Fibroblast of skin of left biceps (primary cell): ENCODE measurements around the gene PMEL.
"Not testable (repeated sequence)": the region's sequence is repeated elsewhere in the genome, so short reads cannot be mapped to it uniquely, and the experiment has no call there.

Source experiments
- DNase-seq, 2 experiments: peaks; one replicate each; pipeline ENCODE4 v3.0.0-alpha.2; 2013; ENCODE audit warnings: low read depth in 2 of 2

PMEL gene

DNA sequence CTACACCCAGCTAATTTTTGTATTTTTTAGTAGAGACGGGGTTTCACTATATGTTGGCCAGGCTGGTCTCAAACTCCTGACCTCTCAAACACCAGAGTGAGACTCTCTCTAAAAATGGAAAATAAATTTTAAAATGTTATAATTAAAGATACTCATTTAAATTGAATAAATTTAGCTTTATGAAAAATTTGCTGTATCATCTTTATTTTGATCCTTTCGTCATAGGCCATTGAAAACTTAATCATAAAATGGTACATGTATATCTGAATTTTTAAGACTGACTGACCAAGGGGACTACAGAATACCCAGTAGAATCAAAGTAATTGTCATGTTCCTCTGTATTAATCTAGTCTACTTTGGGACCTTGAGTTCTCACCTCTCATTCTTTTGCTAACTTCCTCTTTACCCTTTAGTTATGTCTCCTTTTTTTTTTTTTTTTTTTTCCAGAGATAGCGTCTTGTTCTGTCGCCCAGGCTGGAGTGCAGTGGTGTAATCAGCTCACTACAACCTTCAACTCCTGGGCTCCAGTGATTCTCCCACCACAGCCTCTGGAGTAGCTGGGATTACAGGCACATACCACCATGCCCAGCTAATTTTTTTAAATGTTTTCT, 17.5 kb upstream of the PMEL start:
- DNase-seq, result no peak

DNA sequence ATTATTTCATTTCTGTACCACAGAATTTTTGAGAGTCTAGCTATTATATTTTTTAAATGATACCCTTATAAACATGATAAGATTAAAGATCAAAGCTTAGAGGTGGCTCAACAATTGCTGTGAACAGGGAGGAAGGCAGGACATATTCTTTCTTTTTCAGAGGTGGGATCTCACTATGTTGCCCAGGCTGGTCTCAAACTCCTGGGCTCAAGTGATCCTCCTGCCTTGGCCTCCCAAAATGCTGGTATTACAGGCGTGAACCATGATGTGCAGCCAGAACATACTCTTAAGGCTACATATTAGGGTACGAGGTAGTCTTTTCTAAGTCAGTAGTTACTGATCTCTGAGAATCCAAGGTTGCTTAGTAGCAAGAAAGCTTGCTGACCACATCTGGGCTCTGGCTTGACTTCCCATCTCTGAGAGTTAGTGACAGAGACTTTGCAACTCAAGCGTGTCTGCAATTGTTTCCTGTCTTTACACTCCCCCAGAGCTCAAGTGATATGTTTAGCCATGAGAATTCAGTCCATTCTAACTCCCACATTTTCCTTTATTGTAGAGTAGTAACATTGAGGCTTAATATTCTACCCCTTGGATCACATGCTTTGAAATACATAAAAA, 16.6 kb upstream of the PMEL start:
- no peak for DNase-seq

DNA sequence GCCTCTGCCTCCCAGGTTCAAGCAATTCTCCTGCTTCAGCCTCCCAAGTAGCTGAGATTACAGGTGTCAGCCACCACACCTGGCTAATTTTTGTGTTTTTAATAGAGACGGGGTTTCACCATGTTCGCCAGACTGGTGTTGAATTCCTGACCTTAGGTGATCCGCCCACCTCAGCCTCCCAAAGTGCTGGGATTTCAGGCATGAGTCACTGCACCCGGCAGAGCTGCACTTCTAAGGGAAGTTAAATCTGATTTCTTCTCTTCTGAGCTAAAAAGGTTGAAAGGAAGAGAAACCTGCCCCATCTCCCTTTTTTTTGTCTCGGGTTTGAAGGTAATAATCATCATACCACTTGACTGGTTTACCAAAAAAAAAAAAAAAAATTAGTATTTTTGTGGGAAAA, 16.0 kb upstream of the PMEL start:
- not testable (repeated sequence) for DNase-seq

DNA sequence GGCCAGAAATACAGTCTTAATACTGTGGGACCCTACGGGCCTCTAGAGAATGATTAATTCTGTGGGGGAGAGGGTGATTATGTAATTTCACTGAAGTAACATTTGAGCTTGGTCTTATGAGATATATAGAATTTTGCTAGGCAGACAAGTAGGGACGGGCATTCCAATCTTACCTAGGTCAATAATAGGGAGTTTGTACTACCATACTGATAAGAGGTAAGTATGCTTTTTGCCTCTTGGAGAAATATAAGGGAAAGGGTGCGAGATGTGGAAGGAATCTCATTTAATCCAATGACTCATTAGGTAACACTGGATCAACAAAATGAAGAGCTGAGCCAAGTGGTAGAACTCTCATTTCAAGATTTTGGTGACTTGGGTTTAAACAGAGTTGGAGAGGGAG, 13.2 kb upstream of the PMEL start:
- DNase-seq, result no peak

DNA sequence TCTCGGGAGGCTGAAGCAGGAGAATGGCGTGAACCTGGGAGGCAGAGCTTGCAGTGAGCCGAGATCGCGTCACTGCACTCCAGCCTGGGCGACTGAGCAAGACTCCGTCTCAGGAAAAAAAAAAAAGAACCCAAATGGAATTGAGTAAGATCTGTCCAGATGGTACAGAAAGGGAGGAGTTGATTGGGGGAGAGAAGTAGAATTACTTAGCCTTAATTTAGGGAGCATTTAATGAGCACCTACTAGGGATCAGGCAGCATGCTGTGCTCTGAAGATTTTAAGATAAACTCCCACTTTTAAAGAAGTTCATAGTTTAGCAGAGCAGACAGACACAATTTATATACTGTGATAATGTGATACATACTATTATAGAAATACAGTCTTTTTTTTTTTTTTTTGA, 12.6 kb upstream of the PMEL start:
- DNase-seq, result no peak

DNA sequence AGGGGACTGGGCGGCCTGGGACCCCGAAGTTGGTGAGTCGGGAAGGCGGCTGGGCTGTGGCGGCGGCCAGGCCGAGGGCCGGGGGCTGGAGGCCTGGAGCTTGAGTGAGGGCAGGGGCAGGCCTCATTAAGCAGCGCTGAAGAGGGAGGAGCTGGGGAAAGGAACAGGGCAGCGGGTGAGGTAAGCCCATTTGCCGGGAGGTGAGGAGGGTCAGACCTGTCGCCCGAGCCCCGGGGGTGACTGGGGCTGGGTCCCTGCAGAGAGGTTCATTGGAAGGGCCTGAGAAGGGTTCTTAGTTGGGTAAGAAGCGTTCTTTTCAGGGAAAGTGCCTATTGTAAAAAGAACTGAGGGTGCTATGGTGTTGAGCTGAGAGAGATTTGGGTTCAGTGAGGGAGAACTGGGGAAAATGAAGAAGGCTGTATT, 8.5 kb upstream of the PMEL start:
- DNase-seq, result no peak

DNA sequence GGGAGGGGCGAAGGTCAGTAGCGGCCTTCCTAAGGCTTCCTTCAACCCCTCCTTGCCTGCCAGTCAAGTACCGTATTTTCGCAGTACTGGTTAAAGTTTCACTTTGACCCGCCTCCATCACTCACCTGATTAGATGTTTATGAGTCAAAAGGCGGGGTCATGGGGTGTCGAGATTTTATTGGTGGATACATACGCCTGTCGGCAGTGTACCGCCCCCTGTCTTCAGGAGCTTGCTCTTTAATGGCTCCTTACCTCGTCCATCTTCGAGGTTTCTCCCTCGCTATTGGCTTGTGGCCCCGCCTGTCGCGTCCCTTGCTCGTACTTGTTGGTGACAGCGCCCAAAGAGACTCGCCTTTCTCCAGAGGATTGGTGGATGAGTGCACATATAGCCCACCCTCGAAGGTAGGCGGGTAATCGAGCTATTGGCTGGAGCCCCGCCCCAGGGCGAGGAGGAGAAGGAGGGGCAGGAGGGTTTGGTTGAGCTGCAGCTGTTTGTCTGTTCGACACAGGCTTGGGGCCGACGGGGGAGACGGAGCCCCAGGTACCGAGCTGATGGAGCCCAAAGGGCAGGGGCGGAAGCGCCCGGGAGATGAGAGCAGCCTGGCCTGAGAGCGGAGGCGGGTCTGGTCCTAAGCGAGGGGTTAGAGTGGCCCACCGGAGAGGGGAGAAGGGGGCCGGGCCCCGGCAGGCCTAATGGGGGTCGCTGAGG, 7.9 kb upstream of the PMEL start, which contains the start of gene RAB5B:
Gene RAB5B, plus strand, starts transcription at position 480 of the 709 bp plus-strand sequence. CDS start 12,883 bp downstream, outside the sequence.
- peak; percentile 100 for DNase-seq

DNA sequence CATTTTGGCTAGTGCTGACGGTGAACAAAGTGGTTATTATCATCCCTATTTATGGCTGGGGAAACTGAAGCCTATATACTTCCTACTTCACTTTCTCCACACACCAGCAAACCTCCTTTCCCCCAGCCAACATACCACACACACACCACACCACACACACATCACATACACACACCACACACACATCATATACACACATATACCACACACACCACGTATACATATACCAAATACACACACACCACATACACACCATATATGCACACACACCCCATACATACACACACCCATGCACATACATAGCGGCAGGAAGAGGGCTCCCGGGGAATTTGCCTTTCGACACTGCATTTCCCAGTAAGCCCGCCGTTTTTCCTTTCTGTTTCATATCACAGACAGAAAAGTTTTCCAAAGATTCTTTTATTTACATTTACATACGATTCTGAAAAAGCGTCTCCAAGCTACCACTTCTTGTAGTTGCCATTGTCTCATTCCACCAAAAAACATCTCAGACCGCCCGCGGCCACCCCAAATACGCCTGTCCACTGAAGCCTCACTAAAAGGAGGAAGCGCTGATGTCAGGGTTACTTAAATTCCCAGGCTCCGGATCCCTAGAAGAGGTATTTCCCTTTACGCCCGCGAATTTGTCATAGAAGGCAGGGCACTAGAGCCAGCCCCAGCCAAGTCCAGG, 7.2 kb upstream of the PMEL start:
- DNase-seq, result peak in 1 of 2 experiments; percentile 10

DNA sequence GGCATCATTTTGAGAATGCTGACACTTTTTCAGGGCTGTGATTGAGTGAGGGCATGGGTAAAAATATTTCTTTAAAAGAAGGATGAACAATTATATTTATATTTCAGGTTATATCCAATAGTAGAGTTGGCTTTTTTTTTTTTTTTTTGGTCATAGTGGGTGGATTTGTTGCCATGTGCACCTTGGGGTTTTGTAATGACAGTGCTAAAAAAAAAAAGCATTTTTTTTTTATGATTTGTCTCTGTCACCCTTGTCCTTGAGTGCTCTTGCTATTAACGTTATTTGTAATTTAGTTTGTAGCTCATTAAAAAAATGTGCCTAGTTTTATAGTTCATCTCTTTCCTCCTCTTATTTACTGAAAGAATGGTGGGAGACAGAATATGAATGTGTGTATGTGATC, 6.6 kb upstream of the PMEL start:
- no peak for DNase-seq

DNA sequence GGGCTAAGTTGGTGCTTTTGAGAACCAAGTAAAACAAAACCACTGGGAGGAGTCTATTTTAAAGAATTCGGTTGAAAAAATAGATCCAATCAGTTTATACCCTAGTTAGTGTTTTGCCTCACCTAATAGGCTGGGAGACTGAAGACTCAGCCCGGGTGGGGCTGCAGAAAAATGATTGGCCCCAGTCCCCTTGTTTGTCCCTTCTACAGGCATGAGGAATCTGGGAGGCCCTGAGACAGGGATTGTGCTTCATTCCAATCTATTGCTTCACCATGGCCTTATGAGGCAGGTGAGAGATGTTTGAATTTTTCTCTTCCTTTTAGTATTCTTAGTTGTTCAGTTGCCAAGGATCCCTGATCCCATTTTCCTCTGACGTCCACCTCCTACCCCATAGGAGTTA, 6.2 kb upstream of the PMEL start:
- no peak for DNase-seq

DNA sequence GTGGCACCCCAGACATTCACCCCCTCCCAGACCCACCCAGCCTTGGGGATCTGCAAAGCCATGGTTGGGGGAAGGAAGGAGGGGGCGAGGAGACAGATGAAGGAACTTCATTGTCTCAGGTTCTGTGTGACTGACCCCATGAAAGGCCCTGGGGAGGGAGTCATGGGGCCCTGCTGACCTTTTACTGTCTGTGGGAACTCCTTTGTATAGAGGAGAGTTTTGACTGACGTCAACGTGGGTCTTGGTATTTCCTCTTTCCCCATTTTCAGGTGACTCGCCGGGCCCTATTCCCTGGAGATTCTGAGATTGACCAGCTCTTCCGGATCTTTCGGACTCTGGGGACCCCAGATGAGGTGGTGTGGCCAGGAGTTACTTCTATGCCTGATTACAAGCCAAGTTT, 4.9 kb upstream of the PMEL start:
- no peak for DNase-seq

DNA sequence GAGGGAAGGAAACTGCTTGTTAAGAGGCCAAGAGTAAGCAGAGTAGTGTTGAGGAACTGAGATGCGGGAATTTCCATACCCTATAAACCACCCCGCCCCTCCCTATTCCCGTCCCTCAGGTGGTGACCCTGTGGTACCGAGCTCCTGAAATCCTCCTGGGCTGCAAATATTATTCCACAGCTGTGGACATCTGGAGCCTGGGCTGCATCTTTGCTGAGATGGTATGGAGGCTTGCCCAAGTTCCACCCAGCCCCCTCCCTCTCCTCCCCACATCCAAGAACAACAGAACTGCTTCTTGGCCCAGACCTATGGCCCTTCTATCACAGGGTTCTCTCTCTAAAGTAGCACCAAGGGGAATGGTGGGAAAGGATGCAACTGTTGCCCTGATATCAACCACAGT, 3.5 kb upstream of the PMEL start:
- no peak for DNase-seq

DNA sequence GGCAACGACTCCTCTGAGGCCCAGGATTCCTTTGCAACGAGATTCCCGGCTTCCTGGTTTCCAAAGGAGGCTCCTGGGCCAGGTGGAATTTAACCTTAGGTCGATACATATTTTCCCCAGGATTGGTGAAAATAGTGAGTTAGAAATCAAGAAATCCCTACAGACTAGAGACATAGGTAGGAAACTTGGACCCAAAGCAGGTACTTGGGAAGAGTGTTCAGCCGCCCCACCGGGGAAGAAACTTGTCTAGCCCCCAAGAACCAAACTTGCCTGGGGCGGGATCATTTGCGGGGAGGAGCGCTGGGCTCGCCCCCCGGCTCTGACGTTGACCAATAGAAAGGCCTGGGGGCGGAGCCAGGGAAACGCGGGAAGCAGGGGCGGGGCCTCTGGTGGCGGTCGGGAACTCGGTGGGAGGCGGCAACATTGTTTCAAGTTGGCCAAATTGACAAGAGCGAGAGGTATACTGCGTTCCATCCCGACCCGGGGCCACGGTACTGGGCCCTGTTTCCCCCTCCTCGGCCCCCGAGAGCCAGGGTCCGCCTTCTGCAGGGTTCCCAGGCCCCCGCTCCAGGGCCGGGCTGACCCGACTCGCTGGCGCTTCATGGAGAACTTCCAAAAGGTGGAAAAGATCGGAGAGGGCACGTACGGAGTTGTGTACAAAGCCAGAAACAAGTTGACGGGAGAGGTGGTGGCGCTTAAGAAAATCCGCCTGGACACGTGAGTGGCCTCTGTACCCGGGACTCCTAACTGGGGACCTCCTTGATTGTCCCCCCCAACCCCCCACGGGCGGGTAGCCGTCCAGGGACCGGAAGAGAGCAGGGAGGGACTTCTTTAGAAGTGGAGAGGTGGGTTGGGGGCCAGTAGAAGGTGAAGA, 803 bp upstream of the PMEL start, which contains the start of gene CDK2:
Gene CDK2, plus strand, starts transcription at position 423 of the 874 bp plus-strand sequence. Its CDS starts 179 bp downstream, at position 602.
- peak; percentile 24 to 36 for DNase-seq

DNA sequence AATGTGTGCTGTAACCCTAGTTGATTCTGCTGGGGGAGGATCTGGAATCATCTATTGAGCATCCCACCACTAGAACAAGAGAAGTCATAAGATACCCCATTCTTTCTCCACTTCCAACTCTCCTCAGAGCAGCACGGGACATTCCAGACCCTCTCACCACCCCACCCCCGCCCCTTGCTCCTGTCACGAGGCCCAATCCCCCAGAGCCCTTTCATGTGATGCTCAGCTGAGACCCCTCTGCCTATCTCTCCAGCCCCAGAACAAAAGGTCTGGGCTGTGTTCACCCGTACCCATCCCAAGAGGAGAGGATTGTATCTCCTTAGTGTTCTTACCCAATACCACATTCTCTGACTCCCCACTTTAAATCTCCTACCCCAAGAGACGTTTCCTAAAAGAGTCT, 602 bp downstream of the PMEL start:
- no peak for DNase-seq

DNA sequence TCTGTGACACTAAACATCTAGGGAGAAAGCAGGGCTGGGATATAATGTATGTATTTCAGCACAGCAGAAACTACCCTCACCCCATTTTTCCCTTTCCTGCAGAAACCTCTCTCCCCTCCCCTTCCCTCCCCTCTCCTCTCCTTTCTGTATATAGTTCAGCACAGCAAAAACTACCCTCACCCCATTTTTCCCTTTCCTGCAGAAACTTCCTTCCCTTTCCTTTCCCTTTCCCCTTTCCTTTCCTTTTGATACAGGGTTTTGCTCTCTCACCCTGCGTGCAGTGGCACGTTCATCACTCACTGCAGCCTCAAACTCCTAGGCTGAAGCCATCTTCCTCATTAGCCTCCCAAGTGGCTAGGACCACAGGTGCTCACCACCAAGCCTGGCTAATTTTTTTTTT, 2.1 kb downstream of the PMEL start:
- DNase-seq, result no peak

DNA sequence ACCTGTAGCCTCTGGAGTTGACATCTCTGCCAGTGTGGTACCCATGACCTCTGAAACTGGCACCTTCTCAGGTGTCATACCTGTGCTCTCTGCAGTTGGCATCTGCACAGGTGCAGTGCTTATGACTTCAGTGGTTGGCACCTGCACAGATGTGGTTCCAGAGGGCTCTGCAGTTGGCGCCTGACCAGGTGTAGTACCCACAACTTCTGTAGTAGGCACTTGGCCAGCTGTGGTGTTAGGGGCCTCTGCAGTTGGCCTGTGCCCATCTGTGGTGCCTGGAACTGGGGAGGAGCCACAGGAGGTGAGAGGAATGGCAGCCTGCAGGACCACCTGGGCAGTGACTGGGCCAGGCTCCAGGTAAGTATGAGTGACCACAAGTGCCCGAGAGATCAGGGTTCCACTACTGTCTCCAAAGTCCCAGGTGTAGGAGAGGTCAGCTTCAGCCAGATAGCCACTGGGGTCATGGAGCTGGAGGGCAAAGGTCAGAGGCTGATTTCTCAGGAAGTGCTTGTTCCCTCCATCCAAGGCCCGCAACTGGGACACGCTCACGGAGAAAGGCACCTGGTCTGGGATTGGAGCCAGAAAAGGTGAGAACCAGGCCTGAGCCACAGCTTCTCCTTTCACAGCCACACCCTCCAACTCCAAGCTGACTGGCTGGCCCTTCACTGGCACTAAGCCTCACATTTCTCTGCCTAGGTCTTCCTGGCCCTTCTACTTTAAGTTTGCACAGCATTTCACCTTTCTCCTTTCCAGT, 8.6 kb downstream of the PMEL start:
- no peak for DNase-seq

DNA sequence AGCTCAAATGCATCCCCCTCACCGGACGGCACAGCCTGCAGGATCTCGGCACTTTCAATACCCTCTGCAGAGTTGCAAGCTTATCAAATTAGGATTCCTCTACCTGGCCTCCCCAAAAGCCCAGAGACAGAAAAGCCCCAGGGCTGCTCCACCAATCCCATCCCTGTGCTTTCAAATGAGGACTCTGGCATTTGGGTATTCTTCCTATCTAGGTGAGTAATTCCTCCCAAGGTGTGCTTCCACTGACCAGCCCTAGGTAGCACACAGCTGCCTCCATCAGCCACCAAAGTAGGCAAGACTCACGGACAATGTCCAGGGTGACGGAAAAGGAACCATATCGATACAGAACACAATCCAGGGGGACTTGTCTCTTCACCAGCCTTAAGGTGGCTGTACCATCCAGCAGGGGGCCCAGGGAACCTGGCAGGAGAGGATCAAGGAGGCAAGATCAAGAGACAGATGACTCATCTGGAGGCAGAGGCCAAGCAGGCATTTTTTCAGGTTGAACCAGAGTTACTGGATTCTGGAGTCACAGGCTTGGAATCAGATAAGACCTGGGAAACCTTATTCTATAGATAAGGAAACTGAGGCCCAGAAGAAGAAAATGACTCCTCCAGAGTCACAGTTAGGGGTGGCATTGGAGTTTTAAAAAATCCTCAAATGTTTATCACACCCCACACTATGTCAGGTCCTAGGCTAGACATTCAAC, 9.9 kb downstream of the PMEL start:
- no peak for DNase-seq

DNA sequence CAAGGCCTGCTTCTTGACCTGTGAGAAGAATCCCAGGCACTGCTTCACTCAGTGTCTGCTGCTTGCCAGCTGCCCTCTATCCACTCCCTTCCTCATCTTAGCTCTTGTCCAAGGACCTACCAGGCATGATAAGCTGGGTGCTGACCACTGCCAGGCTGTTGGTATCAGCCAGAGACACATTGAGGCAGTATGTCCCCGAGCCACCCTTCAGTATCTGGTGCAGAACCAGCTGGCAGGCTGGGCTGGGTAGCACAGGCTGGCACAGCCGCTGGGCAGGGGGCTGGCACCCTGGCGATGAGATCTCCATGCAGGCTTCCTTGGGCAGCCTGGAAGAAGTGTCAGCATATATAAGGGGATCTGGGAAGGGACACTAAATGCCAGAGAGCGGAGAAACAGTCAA, 10.5 kb downstream of the PMEL start:
- DNase-seq, result no peak

DNA sequence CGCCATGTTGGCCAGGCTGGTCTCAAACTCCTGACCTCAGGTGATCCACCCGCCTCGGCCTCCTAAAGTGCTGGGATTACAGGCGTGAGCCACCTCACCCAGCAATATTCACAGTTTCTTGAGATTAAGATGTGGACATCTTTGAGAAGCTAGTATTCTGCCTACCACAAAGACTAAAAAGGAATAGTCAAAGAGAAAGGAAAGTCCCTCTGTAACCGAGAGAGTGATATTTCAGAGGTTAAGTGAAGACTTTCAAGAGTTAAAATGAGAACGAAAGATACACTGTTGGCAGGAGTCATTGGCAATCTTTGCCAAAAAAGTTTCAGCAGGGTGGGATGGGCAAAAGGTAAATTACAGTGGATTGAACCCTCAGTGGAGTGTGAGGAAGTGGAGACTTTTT, 19.3 kb downstream of the PMEL start:
- no peak for DNase-seq

DNA sequence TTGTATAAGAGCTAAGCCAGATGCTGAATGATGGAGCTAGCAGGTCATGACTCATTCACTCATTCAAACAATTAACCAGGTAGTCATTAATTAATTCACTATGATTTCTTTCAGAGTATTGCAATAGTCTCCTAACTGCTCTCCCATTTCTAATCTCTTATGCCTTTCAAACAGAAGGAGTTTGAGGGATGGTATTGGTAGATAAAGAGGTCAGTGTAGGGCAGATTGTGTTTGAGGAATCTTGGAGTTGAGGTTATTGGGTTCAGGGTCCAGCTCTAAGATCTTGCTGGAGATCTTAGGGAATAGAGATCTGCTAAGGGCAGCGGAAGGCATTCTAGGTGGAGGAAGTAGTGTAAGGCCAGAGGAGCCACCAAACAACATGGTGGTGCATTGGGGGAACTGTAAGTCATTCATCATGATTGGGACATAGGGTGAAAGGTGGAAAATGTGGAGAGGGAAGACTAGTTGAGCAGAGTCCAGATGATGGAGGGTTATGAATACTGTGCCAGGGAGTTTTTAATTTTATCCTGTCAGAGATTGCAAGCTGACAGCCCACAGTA, 23.2 kb downstream of the PMEL start:
- no peak for DNase-seq
